ENCODE data around the gene IQCF6.
"Not testable (repeated sequence)": the region's sequence is repeated elsewhere in the genome, so short reads cannot be mapped to it uniquely, and the experiment has no call there.

The IQCF6 gene

DNA sequence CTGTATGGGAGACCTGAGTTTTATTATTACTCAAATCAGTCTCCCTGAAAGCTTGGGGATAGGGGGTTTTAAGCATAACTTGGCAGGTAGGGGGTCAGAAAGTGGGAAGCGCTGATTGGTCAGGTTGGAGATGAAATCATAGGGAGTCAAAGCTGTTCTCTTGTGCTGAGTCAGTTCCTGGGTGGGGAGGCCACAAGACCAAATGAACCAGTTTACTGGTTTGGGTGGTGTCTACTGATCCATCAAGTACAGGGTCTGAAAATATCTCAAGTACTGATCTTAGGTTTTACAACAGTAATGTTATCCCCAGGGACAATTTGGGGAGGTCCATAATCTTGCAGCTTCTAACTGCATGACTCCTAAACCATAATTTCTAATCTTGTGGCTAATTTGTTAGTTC, 17.8 kb upstream of the IQCF6 start:
- H3K27ac ChIP-seq (ENCODE audit: poor library complexity, severe bottlenecking), result no peak overlapping the region
- no peaks in the 10 kb centered on the region for H3K36me3 ChIP-seq (ENCODE audit: low read depth)
- no peak overlapping the region for H3K4me3 ChIP-seq (ENCODE audit: severe bottlenecking)
- no peaks in the 10 kb centered on the region for H3K4me1 ChIP-seq (ENCODE audit: insufficient read depth, poor library complexity, severe bottlenecking)
- no peaks in the 10 kb centered on the region for H3K9me3 ChIP-seq (ENCODE audit: severe bottlenecking)
- TF ChIP-seq, protein P1, sequence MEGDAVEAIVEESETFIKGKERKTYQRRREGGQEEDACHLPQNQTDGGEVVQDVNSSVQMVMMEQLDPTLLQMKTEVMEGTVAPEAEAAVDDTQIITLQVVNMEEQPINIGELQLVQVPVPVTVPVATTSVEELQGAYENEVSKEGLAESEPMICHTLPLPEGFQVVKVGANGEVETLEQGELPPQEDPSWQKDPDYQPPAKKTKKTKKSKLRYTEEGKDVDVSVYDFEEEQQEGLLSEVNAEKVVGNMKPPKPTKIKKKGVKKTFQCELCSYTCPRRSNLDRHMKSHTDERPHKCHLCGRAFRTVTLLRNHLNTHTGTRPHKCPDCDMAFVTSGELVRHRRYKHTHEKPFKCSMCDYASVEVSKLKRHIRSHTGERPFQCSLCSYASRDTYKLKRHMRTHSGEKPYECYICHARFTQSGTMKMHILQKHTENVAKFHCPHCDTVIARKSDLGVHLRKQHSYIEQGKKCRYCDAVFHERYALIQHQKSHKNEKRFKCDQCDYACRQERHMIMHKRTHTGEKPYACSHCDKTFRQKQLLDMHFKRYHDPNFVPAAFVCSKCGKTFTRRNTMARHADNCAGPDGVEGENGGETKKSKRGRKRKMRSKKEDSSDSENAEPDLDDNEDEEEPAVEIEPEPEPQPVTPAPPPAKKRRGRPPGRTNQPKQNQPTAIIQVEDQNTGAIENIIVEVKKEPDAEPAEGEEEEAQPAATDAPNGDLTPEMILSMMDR (IDR thresholded peaks at IDR 0.05; ENCODE audit: poor library complexity, severe bottlenecking), result no peak
- H3K27me3 ChIP-seq (ENCODE audit: insufficient read depth, poor library complexity, severe bottlenecking), result no peaks in the 10 kb centered on the region
- no peak for ATAC-seq (ENCODE audit: low read depth)
- DNase-seq (ENCODE audit: low spot score), result no peak

DNA sequence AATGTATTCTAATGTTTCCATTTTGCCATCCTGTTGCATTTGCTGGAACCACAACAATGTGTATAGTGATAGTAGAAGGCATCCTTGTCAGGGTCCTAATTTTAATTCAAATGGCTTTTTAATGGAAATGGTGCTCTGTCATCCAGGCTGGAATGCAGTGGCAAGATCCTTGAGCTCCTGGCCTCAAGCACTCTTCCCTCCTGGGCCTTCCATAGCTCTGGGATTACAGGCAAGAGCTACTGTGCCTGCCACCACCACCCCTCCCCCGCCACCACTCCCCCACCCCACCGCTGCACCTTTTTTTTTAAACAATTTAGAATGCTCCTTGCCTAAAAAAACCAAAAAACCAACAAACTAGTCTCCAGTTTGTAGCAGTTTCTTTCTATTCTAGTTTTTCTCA, 15.2 kb upstream of the IQCF6 start:
- H3K4me1 ChIP-seq (ENCODE audit: insufficient read depth, poor library complexity, severe bottlenecking), result no peaks in the 10 kb centered on the region
- TF ChIP-seq, protein P1 (IDR thresholded peaks at IDR 0.05; ENCODE audit: poor library complexity, severe bottlenecking), result no peak
- no peak overlapping the region for H3K27ac ChIP-seq (ENCODE audit: poor library complexity, severe bottlenecking)
- no peak for ATAC-seq (ENCODE audit: low read depth)
- H3K36me3 ChIP-seq (ENCODE audit: low read depth), result no peaks in the 10 kb centered on the region
- no peak overlapping the region for H3K4me3 ChIP-seq (ENCODE audit: severe bottlenecking)
- no peaks in the 10 kb centered on the region for H3K9me3 ChIP-seq (ENCODE audit: severe bottlenecking)
- no peaks in the 10 kb centered on the region for H3K27me3 ChIP-seq (ENCODE audit: insufficient read depth, poor library complexity, severe bottlenecking)
- DNase-seq (ENCODE audit: low spot score), result no peak

DNA sequence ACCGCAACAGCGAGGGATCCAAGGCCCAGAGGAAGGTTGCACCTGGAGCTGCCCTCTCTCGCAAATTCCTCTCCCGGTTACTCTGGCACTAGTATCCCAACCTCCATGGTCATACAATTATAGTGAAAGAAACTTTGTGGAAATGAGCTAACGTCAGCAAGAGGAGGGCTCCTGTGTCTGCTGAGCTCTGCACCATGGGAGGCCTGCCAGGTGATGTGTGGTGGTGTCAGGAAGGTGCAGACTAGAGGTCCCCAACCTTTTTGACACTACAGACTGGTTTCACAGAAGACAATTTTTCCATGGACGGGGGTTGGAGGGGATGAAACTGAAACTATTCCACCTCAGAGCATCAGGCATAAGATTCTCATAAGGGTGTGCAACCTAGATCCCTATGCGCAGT, 13.2 kb upstream of the IQCF6 start:
- Histone ChIP-seq H3K27me3 (ENCODE audit: insufficient read depth, poor library complexity, severe bottlenecking) (no peaks in the 10 kb centered on the region), H3K4me3 (ENCODE audit: severe bottlenecking) (no peak overlapping the region), H3K4me1 (ENCODE audit: insufficient read depth, poor library complexity, severe bottlenecking) (no peaks in the 10 kb centered on the region), H3K9me3 (ENCODE audit: severe bottlenecking) (no peaks in the 10 kb centered on the region), H3K36me3 (ENCODE audit: low read depth) (no peaks in the 10 kb centered on the region), H3K27ac (ENCODE audit: poor library complexity, severe bottlenecking) (no peak overlapping the region)
- TF ChIP-seq, protein P1 (IDR thresholded peaks at IDR 0.05; ENCODE audit: poor library complexity, severe bottlenecking), result no peak
- DNase-seq (ENCODE audit: low spot score) (no peak), ATAC-seq (ENCODE audit: low read depth) (no peak)

DNA sequence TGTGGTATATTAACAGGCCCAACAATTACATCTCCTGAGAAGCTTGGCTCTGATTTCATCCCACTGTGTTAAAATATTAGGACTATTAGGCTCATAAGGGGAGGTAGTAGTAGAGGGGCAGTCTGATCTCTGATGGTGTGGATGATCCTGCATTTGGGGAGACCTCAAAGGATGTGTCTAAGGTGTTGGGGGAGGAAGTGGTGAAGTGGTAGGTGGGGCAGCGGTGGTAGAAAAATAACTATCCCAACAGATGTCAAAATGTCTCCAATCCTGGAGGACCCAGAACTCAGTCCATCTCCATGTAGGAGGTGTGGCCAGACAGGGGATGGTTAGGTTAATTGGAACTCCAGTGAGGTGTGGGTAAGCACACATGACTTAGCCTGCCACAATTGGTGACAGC, 10.4 kb upstream of the IQCF6 start:
- no peak overlapping the region for H3K4me3 ChIP-seq (ENCODE audit: severe bottlenecking)
- TF ChIP-seq, protein P1 (IDR thresholded peaks at IDR 0.05; ENCODE audit: poor library complexity, severe bottlenecking), result no peak
- H3K4me1 ChIP-seq (ENCODE audit: insufficient read depth, poor library complexity, severe bottlenecking), result no peaks in the 10 kb centered on the region
- H3K27ac ChIP-seq (ENCODE audit: poor library complexity, severe bottlenecking), result no peak overlapping the region
- no peaks in the 10 kb centered on the region for H3K9me3 ChIP-seq (ENCODE audit: severe bottlenecking)
- peaks cover 4% of the 10 kb centered on the region for H3K27me3 ChIP-seq (ENCODE audit: insufficient read depth, poor library complexity, severe bottlenecking)
- no peak for ATAC-seq (ENCODE audit: low read depth)
- no peaks in the 10 kb centered on the region for H3K36me3 ChIP-seq (ENCODE audit: low read depth)
- DNase-seq (ENCODE audit: low spot score), result no peak

DNA sequence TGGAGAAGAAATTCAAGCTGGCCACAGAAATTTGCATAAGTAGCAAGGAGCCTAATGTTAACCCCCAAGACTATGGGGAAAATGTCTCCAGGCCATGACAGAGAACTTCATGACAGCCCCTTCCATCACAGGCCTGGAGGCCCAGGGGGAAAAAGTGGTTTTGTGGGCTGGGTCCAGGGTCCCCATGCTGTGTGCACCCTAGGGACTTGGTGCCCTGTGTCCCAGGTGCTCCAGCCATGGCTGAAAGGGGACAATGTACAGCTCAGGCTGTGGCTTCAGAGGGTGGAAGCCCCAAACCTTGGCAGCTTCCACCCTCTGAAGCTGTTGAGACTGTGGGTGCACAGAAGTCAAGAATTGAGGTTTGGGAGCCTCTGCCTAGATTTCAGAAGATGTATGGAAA, 8.5 kb upstream of the IQCF6 start:
- H3K27me3 ChIP-seq (ENCODE audit: insufficient read depth, poor library complexity, severe bottlenecking); H3K4me1 ChIP-seq (ENCODE audit: insufficient read depth, poor library complexity, severe bottlenecking); H3K27ac ChIP-seq (ENCODE audit: poor library complexity, severe bottlenecking); H3K9me3 ChIP-seq (ENCODE audit: severe bottlenecking); H3K4me3 ChIP-seq (ENCODE audit: severe bottlenecking); H3K36me3 ChIP-seq (ENCODE audit: low read depth); ATAC-seq (ENCODE audit: low read depth); DNase-seq (ENCODE audit: low spot score): not testable (repeated sequence)

All from RWPE2 (cell line).